ENCODE data around the gene DOK6. TPM values are rescaled to one million over a fixed set of nuclear protein-coding genes. Genes with fewer than 3 reads are reported as not detected.
"Not testable (repeated sequence)": the region's sequence is repeated elsewhere in the genome, so short reads cannot be mapped to it uniquely, and the experiment has no call there.

The DOK6 gene
- total RNA-seq, 1 donor from 2014 or later: not detected

- intact Hi-C loops (cut with DNase I): no loop called here
- no peak for TF ChIP-seq CTCF (IDR thresholded peaks at IDR 0.05)
These were observed 477.7 kb downstream of the DOK6 start for GRCh38 chr18:69878213-69878933.

GRCh38 chr18:69879051-69879450, 478.4 kb downstream of the DOK6 start:
- H3K27me3 ChIP-seq; H3K27ac ChIP-seq; H3K9me3 ChIP-seq; H3K36me3 ChIP-seq; intact Hi-C loops (cut with DNase I); H3K4me3 ChIP-seq; DNase-seq (ENCODE audit: low spot score in 2 of 2); H3K4me1 ChIP-seq: not testable (repeated sequence)

More at GRCh38 chr18:69878213-69878933, 477.7 kb downstream of the DOK6 start:
- no peaks in the 10 kb centered on the region for H3K4me1 ChIP-seq
- no peak overlapping the region for H3K27ac ChIP-seq
- H3K9me3 ChIP-seq: no peaks in the 10 kb centered on the region
- DNase-seq (ENCODE audit: low spot score in 2 of 2): no peak
- no peaks in the 10 kb centered on the region for H3K27me3 ChIP-seq
- no peak overlapping the region for H3K4me3 ChIP-seq
- H3K36me3 ChIP-seq: no peaks in the 10 kb centered on the region

GRCh38 chr18:69880083-69880482, 479.4 kb downstream of the DOK6 start:
- Histone ChIP-seq H3K4me1 (no peaks in the 10 kb centered on the region), H3K36me3 (no peaks in the 10 kb centered on the region), H3K27me3 (no peaks in the 10 kb centered on the region), H3K4me3 (no peak overlapping the region), H3K27ac (no peak overlapping the region), H3K9me3 (no peaks in the 10 kb centered on the region)
- DNase-seq (ENCODE audit: low spot score in 2 of 2): no peak
- no peak for TF ChIP-seq CTCF (IDR thresholded peaks at IDR 0.05)
- intact Hi-C loops (cut with DNase I): no loop called here

- intact Hi-C loops (cut with DNase I): no loop called here
These were observed 482.4 kb downstream of the DOK6 start for GRCh38 chr18:69882965-69883668.

GRCh38 chr18:69883781-69884180, 483.1 kb downstream of the DOK6 start:
- TF ChIP-seq CTCF (IDR thresholded peaks at IDR 0.05): no peak
- DNase-seq (ENCODE audit: low spot score in 2 of 2): no peak
- Histone ChIP-seq H3K36me3 (no peaks in the 10 kb centered on the region), H3K27me3 (no peaks in the 10 kb centered on the region), H3K4me3 (no peak overlapping the region), H3K9me3 (no peaks in the 10 kb centered on the region), H3K27ac (no peak overlapping the region), H3K4me1 (no peaks in the 10 kb centered on the region)
- intact Hi-C loops (cut with DNase I): no loop called here

More at GRCh38 chr18:69882965-69883668, 482.4 kb downstream of the DOK6 start:
- Histone ChIP-seq H3K36me3 (no peaks in the 10 kb centered on the region), H3K27ac (no peak overlapping the region), H3K4me1 (no peaks in the 10 kb centered on the region), H3K4me3 (no peak overlapping the region), H3K9me3 (no peaks in the 10 kb centered on the region), H3K27me3 (no peaks in the 10 kb centered on the region)
- no peak for TF ChIP-seq CTCF (IDR thresholded peaks at IDR 0.05)
- no peak for DNase-seq (ENCODE audit: low spot score in 2 of 2)

- Histone ChIP-seq H3K27ac (no peak overlapping the region), H3K27me3 (no peaks in the 10 kb centered on the region), H3K4me3 (no peak overlapping the region), H3K36me3 (no peaks in the 10 kb centered on the region), H3K9me3 (no peaks in the 10 kb centered on the region), H3K4me1 (no peaks in the 10 kb centered on the region)
- TF ChIP-seq CTCF (IDR thresholded peaks at IDR 0.05): no peak
- intact Hi-C loops (cut with DNase I): no loop called here
- DNase-seq (ENCODE audit: low spot score in 2 of 2): no peak
These were observed 484.7 kb downstream of the DOK6 start for GRCh38 chr18:69885355-69885754.
